ENCODE data around the gene CDC45.

CDC45 gene

DNA sequence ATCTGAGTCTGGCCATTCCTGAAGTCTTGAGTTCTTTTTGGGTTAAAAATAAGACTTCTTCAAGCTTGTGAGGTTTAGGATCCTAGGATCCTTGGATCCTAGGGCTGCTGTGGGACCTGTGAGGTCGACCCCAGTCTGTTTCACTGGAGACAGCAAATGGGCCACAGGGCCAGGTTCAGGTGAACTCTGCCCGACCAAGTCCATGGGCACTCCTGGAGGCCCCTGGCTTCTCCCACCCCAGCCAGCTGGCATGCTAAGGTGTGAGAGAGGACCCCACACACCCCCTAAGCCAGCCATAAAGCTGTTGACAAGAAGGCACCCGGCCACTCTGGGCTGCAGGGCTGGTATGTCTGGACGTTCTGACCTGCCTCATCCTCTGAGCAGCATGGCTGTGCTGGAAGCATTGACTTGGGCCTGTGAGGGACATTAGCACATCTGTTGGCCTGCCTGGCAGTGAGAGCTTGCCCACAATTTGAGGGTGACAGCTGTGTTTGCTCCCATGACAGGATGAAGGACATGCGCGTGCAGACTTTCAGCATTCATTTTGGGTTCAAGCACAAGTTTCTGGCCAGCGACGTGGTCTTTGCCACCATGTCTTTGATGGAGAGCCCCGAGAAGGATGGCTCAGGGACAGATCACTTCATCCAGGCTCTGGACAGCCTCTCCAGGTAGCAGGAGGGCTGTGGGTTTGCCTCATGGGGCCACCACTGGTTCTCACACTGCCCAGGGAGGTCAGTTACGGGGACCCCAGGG is 28.5 kb downstream of the CDC45 start:
- Histone ChIP-seq H4K20me1 (ENCODE audit: insufficient read depth, low read length, poor library complexity, severe bottlenecking) (no peaks in the 10 kb centered on the region), H2AFZ (ENCODE audit: low read length) (no peak overlapping the region), H3K9me3 (ENCODE audit: insufficient read depth, low read depth, low read length) (no peaks in the 10 kb centered on the region), H3K4me2 (ENCODE audit: low read depth, low read length, poor library complexity, severe bottlenecking) (no peak overlapping the region), H3K9ac (ENCODE audit: low read depth, low read length, poor library complexity, severe bottlenecking) (no peak overlapping the region), H3F3A (ENCODE audit: low read depth) (no peaks in the 10 kb centered on the region), H3K79me2 (ENCODE audit: insufficient read depth, low read length) (no peaks in the 10 kb centered on the region), H3K36me3 (ENCODE audit: insufficient read depth, low read length) (peaks cover 15% of the 10 kb centered on the region; the same call in 1 of the 2 replicates), H3K4me1 (ENCODE audit: insufficient read depth, low read length, poor library complexity, severe bottlenecking) (peaks cover 42% of the 10 kb centered on the region), H3K27me3 (ENCODE audit: insufficient read depth, low read length, poor library complexity, severe bottlenecking) (no peaks in the 10 kb centered on the region), H3K4me3 (ENCODE audit: low read length, poor library complexity, severe bottlenecking) (no peak overlapping the region), H3K9me2 (replicated peaks; ENCODE audit: low read depth, low read length) (no peaks in the 10 kb centered on the region)
- TF ChIP-seq, protein P1, sequence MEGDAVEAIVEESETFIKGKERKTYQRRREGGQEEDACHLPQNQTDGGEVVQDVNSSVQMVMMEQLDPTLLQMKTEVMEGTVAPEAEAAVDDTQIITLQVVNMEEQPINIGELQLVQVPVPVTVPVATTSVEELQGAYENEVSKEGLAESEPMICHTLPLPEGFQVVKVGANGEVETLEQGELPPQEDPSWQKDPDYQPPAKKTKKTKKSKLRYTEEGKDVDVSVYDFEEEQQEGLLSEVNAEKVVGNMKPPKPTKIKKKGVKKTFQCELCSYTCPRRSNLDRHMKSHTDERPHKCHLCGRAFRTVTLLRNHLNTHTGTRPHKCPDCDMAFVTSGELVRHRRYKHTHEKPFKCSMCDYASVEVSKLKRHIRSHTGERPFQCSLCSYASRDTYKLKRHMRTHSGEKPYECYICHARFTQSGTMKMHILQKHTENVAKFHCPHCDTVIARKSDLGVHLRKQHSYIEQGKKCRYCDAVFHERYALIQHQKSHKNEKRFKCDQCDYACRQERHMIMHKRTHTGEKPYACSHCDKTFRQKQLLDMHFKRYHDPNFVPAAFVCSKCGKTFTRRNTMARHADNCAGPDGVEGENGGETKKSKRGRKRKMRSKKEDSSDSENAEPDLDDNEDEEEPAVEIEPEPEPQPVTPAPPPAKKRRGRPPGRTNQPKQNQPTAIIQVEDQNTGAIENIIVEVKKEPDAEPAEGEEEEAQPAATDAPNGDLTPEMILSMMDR (conservative IDR thresholded peaks at IDR 0.05; ENCODE audit: low read length): no peak
- no peak for TF ChIP-seq EZH2phosphoT487 (IDR thresholded peaks at IDR 0.05; ENCODE audit: borderline replicate concordance)

DNA sequence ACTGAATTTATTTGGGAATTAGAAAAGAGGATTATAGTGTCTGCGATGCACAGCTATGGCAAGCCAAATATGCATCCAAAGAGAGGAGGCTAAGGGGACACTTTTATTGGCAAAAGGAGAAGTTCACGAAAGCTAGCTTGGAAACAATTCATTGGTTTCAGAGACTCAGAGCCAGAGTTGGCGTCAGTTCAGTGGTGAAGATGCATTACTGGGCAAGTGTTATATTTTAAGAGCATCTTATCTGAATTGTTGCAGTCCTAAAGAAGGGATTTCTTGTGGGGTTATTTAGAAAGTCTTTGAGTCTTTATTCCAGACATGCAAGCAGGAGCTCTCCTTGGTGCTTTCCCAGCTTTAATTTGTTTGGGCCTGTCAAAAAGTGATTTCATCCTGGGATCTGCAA is 29.5 kb downstream of the CDC45 start:
- H3K36me3 ChIP-seq (ENCODE audit: insufficient read depth, low read length): peaks cover 21% of the 10 kb centered on the region; the same call in 1 of the 2 replicates
- H3K4me3 ChIP-seq (ENCODE audit: low read length, poor library complexity, severe bottlenecking): no peak overlapping the region
- H3K9me3 ChIP-seq (ENCODE audit: insufficient read depth, low read depth, low read length): no peaks in the 10 kb centered on the region
- H3F3A ChIP-seq (ENCODE audit: low read depth): no peaks in the 10 kb centered on the region
- H3K4me1 ChIP-seq (ENCODE audit: insufficient read depth, low read length, poor library complexity, severe bottlenecking): peaks cover 34% of the 10 kb centered on the region
- no peaks in the 10 kb centered on the region for H4K20me1 ChIP-seq (ENCODE audit: insufficient read depth, low read length, poor library complexity, severe bottlenecking)
- H2AFZ ChIP-seq (ENCODE audit: low read length): no peak overlapping the region
- no peak overlapping the region for H3K4me2 ChIP-seq (ENCODE audit: low read depth, low read length, poor library complexity, severe bottlenecking)
- H3K27me3 ChIP-seq (ENCODE audit: insufficient read depth, low read length, poor library complexity, severe bottlenecking): no peaks in the 10 kb centered on the region
- H3K9ac ChIP-seq (ENCODE audit: low read depth, low read length, poor library complexity, severe bottlenecking): no peak overlapping the region
- no peak for TF ChIP-seq EZH2phosphoT487 (IDR thresholded peaks at IDR 0.05; ENCODE audit: borderline replicate concordance)
- TF ChIP-seq, protein P1 (conservative IDR thresholded peaks at IDR 0.05; ENCODE audit: low read length): no peak
- H3K9me2 ChIP-seq (replicated peaks; ENCODE audit: low read depth, low read length): no peaks in the 10 kb centered on the region
- no peaks in the 10 kb centered on the region for H3K79me2 ChIP-seq (ENCODE audit: insufficient read depth, low read length)

DNA sequence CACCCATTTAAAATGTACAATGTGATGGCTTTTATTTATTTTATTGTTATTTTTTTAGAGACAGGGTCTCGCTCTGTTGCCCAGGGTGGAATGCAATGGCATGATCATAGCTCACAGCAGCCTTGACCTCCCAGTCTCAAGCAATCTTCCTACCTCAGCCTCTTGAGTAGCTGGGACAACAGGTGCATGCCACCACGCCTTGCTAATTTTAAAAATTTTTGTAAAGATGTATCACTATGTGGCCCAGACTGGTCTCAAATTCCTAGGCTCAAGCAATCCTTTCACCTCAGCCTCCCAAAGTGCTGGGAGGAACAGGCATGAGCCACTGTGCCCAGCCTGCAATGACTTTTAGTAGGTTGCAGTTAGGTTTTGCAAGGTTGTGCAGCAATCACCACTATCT is 30.2 kb downstream of the CDC45 start:
- peaks cover 26% of the 10 kb centered on the region; the same call in 1 of the 2 replicates for H3K36me3 ChIP-seq (ENCODE audit: insufficient read depth, low read length)

More for the DNA sequence above, 30.2 kb downstream of the CDC45 start:
- Histone ChIP-seq H3K9ac (ENCODE audit: low read depth, low read length, poor library complexity, severe bottlenecking) (no peak overlapping the region), H2AFZ (ENCODE audit: low read length) (no peak overlapping the region), H3K79me2 (ENCODE audit: insufficient read depth, low read length) (no peaks in the 10 kb centered on the region), H3K4me2 (ENCODE audit: low read depth, low read length, poor library complexity, severe bottlenecking) (no peak overlapping the region), H3K4me3 (ENCODE audit: low read length, poor library complexity, severe bottlenecking) (no peak overlapping the region), H3K9me3 (ENCODE audit: insufficient read depth, low read depth, low read length) (no peaks in the 10 kb centered on the region), H3K4me1 (ENCODE audit: insufficient read depth, low read length, poor library complexity, severe bottlenecking) (peaks cover 35% of the 10 kb centered on the region), H4K20me1 (ENCODE audit: insufficient read depth, low read length, poor library complexity, severe bottlenecking) (no peaks in the 10 kb centered on the region), H3K27me3 (ENCODE audit: insufficient read depth, low read length, poor library complexity, severe bottlenecking) (no peaks in the 10 kb centered on the region), H3F3A (ENCODE audit: low read depth) (no peaks in the 10 kb centered on the region), H3K9me2 (replicated peaks; ENCODE audit: low read depth, low read length) (no peaks in the 10 kb centered on the region)
- TF ChIP-seq EZH2phosphoT487 (IDR thresholded peaks at IDR 0.05; ENCODE audit: borderline replicate concordance): no peak
- TF ChIP-seq, protein P1 (conservative IDR thresholded peaks at IDR 0.05; ENCODE audit: low read length): no peak
